Suprapubic skin (tissue), 4 donors: Measurements from ENCODE around the gene HOXA7. TPM values are rescaled to one million over a fixed set of nuclear protein-coding genes. Genes with fewer than 3 reads are reported as not detected.

ENCODE experiments used
- DNase-seq, 2 donors: peaks; one replicate each; pipeline ENCODE4 v3.0.0-alpha.2; 2019; ENCODE audit warnings: low spot score in 2 of 2
- H3K27ac ChIP-seq: fragments of 200-600 bp; sonication (generic); one replicate; pipeline ENCODE4 v1.5.1; 2019
- H3K27me3 ChIP-seq: fragments of 200-600 bp; sonication (generic); one replicate; pipeline ENCODE4 v1.5.1; 2019
- H3K36me3 ChIP-seq: fragments of 200-600 bp; sonication (generic); one replicate; pipeline ENCODE4 v1.5.1; 2019
- H3K4me1 ChIP-seq: fragments of 200-600 bp; sonication (generic); one replicate; pipeline ENCODE4 v1.5.1; 2019
- H3K4me3 ChIP-seq: fragments of 200-600 bp; sonication (generic); one replicate; pipeline ENCODE4 v1.5.1; 2019; ENCODE audit warnings: mild to moderate bottlenecking
- H3K9me3 ChIP-seq: fragments of 200-600 bp; sonication (generic); one replicate; pipeline ENCODE4 v1.5.1; 2019
- EP300 ChIP-seq: sonication (generic); formaldehyde crosslinking; IDR thresholded peaks from one replicate; pipeline ENCODE4 v1.6.1; 2017; ENCODE audit warnings: antibody characterized with exemption
- POLR2A ChIP-seq, 2 donors: fragments of 450-650 bp; IDR thresholded peaks; one replicate each; pipeline ENCODE4 v1.6.1; 2017; ENCODE audit warnings: antibody characterized with exemption in 2 of 2, mild to moderate bottlenecking in 2 of 2, moderate library complexity in 2 of 2
- POLR2AphosphoS5 ChIP-seq, 3 donors: sonication (generic); formaldehyde crosslinking; IDR thresholded peaks; one replicate each; pipeline ENCODE4 v1.6.1; 2017; ENCODE audit warnings: antibody characterized with exemption in 3 of 3
- whole genome bisulfite sequencing: methylation state at CpG from one replicate; pipeline ENCODE4 v1.1.5; 2018; 5-methylcytosine and 5-hydroxymethylcytosine counted together
- total RNA-seq, 4 donors: library from RNA; depleted of rRNA; stranded (reverse); fragments of >200 nt; gene quantifications; one replicate each; pipeline ENCODE4 v1.1.0, GENCODE V29; 2016
- TF ChIP-seq, protein P1 (sequence below), 2 donors: fragments of 200-600 bp in 1 of 2; fragments of 450-650 bp in 1 of 2; sonication (generic) in 1 of 2; IDR thresholded peaks; one replicate each; pipeline ENCODE4 v1.5.1; 2016 to 2019; ENCODE audit warnings: antibody characterized with exemption in 2 of 2, mild to moderate bottlenecking in 1 of 2, moderate library complexity in 1 of 2

HOXA7 gene
- total RNA-seq, 4 donors from 2014 or later: 14.8 to 23.6 (median 17.5) TPM

GRCh38 chr7:27128776-27129728 is 27.4 kb downstream of the HOXA7 start:
- Histone ChIP-seq H3K4me3 (peak overlapping the region; percentile 85), H3K36me3 (no peaks in the 10 kb centered on the region), H3K9me3 (no peaks in the 10 kb centered on the region), H3K27me3 (no peaks in the 10 kb centered on the region), H3K27ac (no peak overlapping the region), H3K4me1 (peaks cover 14% of the 10 kb centered on the region)
- peak in 1 of 2 donors; percentile 49 for DNase-seq
- TF ChIP-seq, protein P1, sequence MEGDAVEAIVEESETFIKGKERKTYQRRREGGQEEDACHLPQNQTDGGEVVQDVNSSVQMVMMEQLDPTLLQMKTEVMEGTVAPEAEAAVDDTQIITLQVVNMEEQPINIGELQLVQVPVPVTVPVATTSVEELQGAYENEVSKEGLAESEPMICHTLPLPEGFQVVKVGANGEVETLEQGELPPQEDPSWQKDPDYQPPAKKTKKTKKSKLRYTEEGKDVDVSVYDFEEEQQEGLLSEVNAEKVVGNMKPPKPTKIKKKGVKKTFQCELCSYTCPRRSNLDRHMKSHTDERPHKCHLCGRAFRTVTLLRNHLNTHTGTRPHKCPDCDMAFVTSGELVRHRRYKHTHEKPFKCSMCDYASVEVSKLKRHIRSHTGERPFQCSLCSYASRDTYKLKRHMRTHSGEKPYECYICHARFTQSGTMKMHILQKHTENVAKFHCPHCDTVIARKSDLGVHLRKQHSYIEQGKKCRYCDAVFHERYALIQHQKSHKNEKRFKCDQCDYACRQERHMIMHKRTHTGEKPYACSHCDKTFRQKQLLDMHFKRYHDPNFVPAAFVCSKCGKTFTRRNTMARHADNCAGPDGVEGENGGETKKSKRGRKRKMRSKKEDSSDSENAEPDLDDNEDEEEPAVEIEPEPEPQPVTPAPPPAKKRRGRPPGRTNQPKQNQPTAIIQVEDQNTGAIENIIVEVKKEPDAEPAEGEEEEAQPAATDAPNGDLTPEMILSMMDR (IDR thresholded peaks at IDR 0.05): no peak
- no peak for TF ChIP-seq POLR2A (IDR thresholded peaks at IDR 0.05)
- no peak for TF ChIP-seq EP300
- 91% methylated on average over 28 of the region's 28 CpGs for whole genome bisulfite sequencing

GRCh38 chr7:27128034-27128433 is 28.4 kb downstream of the HOXA7 start:
- peaks cover 12% of the 10 kb centered on the region for H3K4me1 ChIP-seq
- TF ChIP-seq POLR2AphosphoS5 (IDR thresholded peaks at IDR 0.05) (no peak), EP300 (no peak), POLR2A (IDR thresholded peaks at IDR 0.05) (no peak)
- TF ChIP-seq, protein P1 (IDR thresholded peaks at IDR 0.05): no peak
- no peaks in the 10 kb centered on the region for H3K27me3 ChIP-seq
- no peak for DNase-seq
- H3K9me3 ChIP-seq: no peaks in the 10 kb centered on the region
- H3K27ac ChIP-seq: no peak overlapping the region
- no peak overlapping the region for H3K4me3 ChIP-seq
- 64% methylated on average over 2 of the region's 2 CpGs for WGBS
- no peaks in the 10 kb centered on the region for H3K36me3 ChIP-seq

- TF ChIP-seq EP300: no peak
- TF ChIP-seq, protein P1 (IDR thresholded peaks at IDR 0.05): no peak
- no peak for TF ChIP-seq POLR2A (IDR thresholded peaks at IDR 0.05)
- no peak for TF ChIP-seq POLR2AphosphoS5 (IDR thresholded peaks at IDR 0.05)
- H3K27me3 ChIP-seq: no peaks in the 10 kb centered on the region
- H3K4me1 ChIP-seq: peaks cover 12% of the 10 kb centered on the region
- WGBS: 52% methylated on average over 3 of the region's 3 CpGs
- H3K36me3 ChIP-seq: no peaks in the 10 kb centered on the region
- no peak overlapping the region for H3K4me3 ChIP-seq
- no peak for DNase-seq
- H3K9me3 ChIP-seq: no peaks in the 10 kb centered on the region
- H3K27ac ChIP-seq: no peak overlapping the region
These were observed 29.7 kb downstream of the HOXA7 start for GRCh38 chr7:27126596-27127327.

GRCh38 chr7:27125986-27126394 is 30.5 kb downstream of the HOXA7 start:
- DNase-seq: no peak
- no peaks in the 10 kb centered on the region for H3K9me3 ChIP-seq
- 78% methylated on average over 5 of the region's 5 CpGs for WGBS
- H3K27ac ChIP-seq: no peak overlapping the region
- TF ChIP-seq, protein P1 (IDR thresholded peaks at IDR 0.05): no peak
- TF ChIP-seq EP300 (no peak), POLR2AphosphoS5 (IDR thresholded peaks at IDR 0.05) (no peak), POLR2A (IDR thresholded peaks at IDR 0.05) (no peak)
- H3K36me3 ChIP-seq: no peaks in the 10 kb centered on the region
- H3K4me3 ChIP-seq: no peak overlapping the region
- H3K4me1 ChIP-seq: peaks cover 5% of the 10 kb centered on the region
- H3K27me3 ChIP-seq: no peaks in the 10 kb centered on the region
